IPS-18a (cell line): ENCODE measurements around the gene GSN.

Experiments
- H3K27ac ChIP-seq: one replicate; pipeline ENCODE4 v1.5.1; 2013; ENCODE audit warnings: low read length
- H3K27me3 ChIP-seq: one replicate; pipeline ENCODE4 v1.6.1; 2013; ENCODE audit warnings: mild to moderate bottlenecking, low read length; ENCODE audit not compliant: control insufficient read depth, insufficient read depth
- H3K36me3 ChIP-seq: one replicate; pipeline ENCODE4 v1.6.1; 2013; ENCODE audit warnings: low read depth, low read length; ENCODE audit not compliant: control insufficient read depth
- H3K4me1 ChIP-seq: one replicate; pipeline ENCODE4 v1.6.1; 2013; ENCODE audit warnings: low read depth, low read length; ENCODE audit not compliant: control insufficient read depth
- H3K4me3 ChIP-seq: one replicate; pipeline ENCODE4 v1.5.1; 2013; ENCODE audit warnings: low read length
- H3K9ac ChIP-seq: one replicate; pipeline ENCODE4 v1.6.1; 2013; ENCODE audit warnings: mild to moderate bottlenecking, low read length, moderate library complexity
- H3K9me3 ChIP-seq: one replicate; pipeline ENCODE4 v1.6.1; 2013; ENCODE audit warnings: low read depth, low read length; ENCODE audit not compliant: control insufficient read depth

GSN gene

GRCh38 chr9:121324755-121325154 is 56.8 kb downstream of the GSN start:
- H3K4me1 ChIP-seq = no peaks in the 10 kb centered on the region
- no peaks in the 10 kb centered on the region for H3K9me3 ChIP-seq
- H3K27me3 ChIP-seq = no peaks in the 10 kb centered on the region
- H3K36me3 ChIP-seq = peaks cover 27% of the 10 kb centered on the region
- H3K9ac ChIP-seq = no peak overlapping the region
- H3K4me3 ChIP-seq = no peak overlapping the region
- no peak overlapping the region for H3K27ac ChIP-seq

- peaks cover 32% of the 10 kb centered on the region for H3K36me3 ChIP-seq
- no peaks in the 10 kb centered on the region for H3K9me3 ChIP-seq
- H3K4me1 ChIP-seq = no peaks in the 10 kb centered on the region
- no peak overlapping the region for H3K9ac ChIP-seq
- H3K4me3 ChIP-seq = no peak overlapping the region
- H3K27me3 ChIP-seq = no peaks in the 10 kb centered on the region
- H3K27ac ChIP-seq = no peak overlapping the region
Measured at GRCh38 chr9:121325387-121325786, 57.4 kb downstream of the GSN start.

DNA sequence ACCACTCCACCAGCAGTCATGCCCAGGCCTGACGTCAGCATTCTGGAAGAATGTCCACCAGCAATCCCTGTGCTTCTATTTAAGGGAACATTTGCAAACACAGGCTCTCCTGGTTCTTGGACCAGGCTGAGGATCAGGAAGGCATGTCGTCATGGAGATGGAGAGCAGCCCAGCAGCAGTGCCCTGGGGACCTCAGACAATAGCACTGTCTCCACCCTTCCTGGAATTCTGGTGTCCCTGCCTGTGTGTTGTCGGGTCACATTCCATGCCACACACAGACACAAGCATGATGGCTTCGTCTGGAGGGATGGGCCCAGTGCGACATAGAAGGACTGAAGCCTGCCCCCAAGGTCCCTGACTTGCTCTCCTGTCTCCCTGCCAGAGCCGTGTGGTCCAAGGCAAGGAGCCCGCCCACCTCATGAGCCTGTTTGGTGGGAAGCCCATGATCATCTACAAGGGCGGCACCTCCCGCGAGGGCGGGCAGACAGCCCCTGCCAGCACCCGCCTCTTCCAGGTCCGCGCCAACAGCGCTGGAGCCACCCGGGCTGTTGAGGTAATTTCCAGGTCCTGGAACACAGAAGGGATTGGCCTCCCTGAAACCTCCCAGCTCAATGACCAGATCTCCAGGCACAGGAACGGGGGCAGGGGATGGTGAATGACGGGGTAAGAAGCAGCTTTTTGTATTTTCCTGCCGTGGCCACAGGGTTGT is 58.3 kb downstream of the GSN start:
- H3K4me3 ChIP-seq = no peak overlapping the region
- H3K4me1 ChIP-seq = no peaks in the 10 kb centered on the region
- no peak overlapping the region for H3K27ac ChIP-seq

DNA sequence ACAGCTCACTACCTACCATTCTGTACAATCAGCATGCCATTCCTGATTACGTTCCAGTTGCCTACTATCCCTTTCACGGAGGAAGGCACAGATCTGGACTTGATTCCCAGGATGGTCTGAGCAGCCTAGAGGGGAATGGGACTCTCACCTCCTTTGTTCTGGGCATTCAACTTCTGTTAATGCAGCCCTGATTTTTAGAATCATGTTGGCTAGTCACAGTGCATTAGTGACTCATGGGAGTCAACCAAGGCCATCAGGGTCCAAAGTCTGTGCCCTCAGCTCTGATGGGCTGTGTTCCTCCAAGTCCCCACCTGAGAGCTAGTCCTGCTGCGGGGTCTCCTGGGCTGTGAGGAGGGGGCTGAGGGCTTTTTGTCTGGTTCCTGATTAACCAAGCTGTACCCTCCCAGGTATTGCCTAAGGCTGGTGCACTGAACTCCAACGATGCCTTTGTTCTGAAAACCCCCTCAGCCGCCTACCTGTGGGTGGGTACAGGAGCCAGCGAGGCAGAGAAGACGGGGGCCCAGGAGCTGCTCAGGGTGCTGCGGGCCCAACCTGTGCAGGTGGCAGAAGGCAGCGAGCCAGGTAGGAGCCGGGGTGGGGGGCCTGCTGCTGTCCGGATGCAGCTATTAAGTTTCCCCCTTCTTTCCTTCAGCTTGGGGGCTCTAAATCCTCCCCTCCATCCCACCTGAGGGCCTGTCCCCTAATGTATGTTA is 59.1 kb downstream of the GSN start:
- Histone ChIP-seq H3K27me3 (no peaks in the 10 kb centered on the region), H3K36me3 (peaks cover 29% of the 10 kb centered on the region), H3K9me3 (no peaks in the 10 kb centered on the region), H3K9ac (no peak overlapping the region), H3K4me3 (no peak overlapping the region), H3K4me1 (no peaks in the 10 kb centered on the region), H3K27ac (no peak overlapping the region)

More for the DNA sequence above, 58.3 kb downstream of the GSN start:
- H3K9ac ChIP-seq = no peak overlapping the region
- peaks cover 30% of the 10 kb centered on the region for H3K36me3 ChIP-seq
- no peaks in the 10 kb centered on the region for H3K9me3 ChIP-seq
- H3K27me3 ChIP-seq = no peaks in the 10 kb centered on the region

DNA sequence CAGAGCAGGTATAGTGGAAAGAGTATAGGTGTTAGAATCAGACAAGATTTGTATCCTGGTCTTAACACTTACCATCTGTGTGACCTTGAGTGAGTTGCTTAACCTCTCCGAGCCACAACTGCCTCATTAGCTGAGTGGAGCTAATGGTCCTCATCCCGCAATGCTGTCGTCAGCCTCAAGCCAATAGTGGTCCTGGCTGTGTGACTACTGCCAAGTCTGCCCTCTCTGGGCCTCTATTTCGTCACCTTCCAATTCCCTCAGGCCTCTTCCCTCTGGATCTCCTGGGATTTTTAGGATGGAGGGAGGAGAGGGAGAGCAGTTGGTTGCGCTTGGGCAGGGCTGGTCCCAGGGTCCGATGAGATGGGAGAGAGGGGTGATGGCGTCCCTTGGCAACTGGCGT is 60.5 kb downstream of the GSN start:
- Histone ChIP-seq H3K27me3 (no peaks in the 10 kb centered on the region), H3K4me1 (no peaks in the 10 kb centered on the region), H3K4me3 (no peak overlapping the region), H3K27ac (no peak overlapping the region), H3K9me3 (no peaks in the 10 kb centered on the region), H3K9ac (no peak overlapping the region), H3K36me3 (peaks cover 29% of the 10 kb centered on the region)

DNA sequence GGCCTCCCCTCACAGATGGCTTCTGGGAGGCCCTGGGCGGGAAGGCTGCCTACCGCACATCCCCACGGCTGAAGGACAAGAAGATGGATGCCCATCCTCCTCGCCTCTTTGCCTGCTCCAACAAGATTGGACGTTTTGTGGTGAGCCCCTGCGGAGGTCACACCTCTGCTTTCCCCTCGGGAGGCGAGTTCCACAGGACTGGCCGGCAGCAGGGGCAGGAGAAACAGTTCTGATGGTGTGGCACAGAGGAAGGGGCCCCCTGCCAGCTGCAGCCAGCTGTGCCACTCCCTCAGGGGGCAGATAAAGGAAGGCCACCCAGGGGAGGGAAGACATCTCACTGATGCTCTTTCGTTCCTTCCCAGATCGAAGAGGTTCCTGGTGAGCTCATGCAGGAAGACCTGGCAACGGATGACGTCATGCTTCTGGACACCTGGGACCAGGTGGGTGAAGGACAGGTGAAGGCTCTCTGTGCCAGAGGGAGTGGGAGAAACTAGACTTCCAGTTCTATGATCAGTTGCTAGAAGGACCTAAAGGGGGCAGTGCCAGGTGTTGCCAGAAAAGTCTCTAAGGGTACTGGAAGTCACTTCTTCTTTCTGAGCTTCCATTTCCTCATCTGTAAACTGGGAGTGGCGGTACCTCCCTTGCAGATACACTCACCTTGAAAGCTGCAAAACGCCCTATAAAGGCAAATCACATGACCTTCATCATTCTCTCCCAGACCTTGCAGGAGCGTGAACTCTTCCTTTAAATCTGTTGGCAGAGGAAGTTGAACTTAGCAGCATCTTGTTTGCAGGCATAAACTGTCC is 61.1 kb downstream of the GSN start:
- H3K4me3 ChIP-seq = no peak overlapping the region
- no peaks in the 10 kb centered on the region for H3K4me1 ChIP-seq
- peaks cover 27% of the 10 kb centered on the region for H3K36me3 ChIP-seq
- no peaks in the 10 kb centered on the region for H3K27me3 ChIP-seq
- no peak overlapping the region for H3K9ac ChIP-seq
- no peaks in the 10 kb centered on the region for H3K9me3 ChIP-seq
- no peak overlapping the region for H3K27ac ChIP-seq

- Histone ChIP-seq H3K36me3 (peaks cover 17% of the 10 kb centered on the region), H3K9ac (no peak overlapping the region), H3K4me1 (no peaks in the 10 kb centered on the region), H3K4me3 (no peak overlapping the region), H3K9me3 (no peaks in the 10 kb centered on the region), H3K27me3 (no peaks in the 10 kb centered on the region), H3K27ac (no peak overlapping the region)
Measured at GRCh38 chr9:121331549-121331948, 63.6 kb downstream of the GSN start.

- Histone ChIP-seq H3K9ac (no peak overlapping the region), H3K4me1 (no peaks in the 10 kb centered on the region), H3K4me3 (no peak overlapping the region), H3K27me3 (no peaks in the 10 kb centered on the region), H3K27ac (no peak overlapping the region), H3K9me3 (no peaks in the 10 kb centered on the region), H3K36me3 (peaks cover 13% of the 10 kb centered on the region)
Measured at GRCh38 chr9:121331992-121332685, 64.2 kb downstream of the GSN start.

- Histone ChIP-seq H3K27ac (no peak overlapping the region), H3K4me3 (no peak overlapping the region), H3K9ac (no peak overlapping the region), H3K4me1 (no peaks in the 10 kb centered on the region), H3K9me3 (no peaks in the 10 kb centered on the region), H3K36me3 (peaks cover 10% of the 10 kb centered on the region), H3K27me3 (no peaks in the 10 kb centered on the region)
Measured at GRCh38 chr9:121333950-121334773, 66.2 kb downstream of the GSN start.

DNA sequence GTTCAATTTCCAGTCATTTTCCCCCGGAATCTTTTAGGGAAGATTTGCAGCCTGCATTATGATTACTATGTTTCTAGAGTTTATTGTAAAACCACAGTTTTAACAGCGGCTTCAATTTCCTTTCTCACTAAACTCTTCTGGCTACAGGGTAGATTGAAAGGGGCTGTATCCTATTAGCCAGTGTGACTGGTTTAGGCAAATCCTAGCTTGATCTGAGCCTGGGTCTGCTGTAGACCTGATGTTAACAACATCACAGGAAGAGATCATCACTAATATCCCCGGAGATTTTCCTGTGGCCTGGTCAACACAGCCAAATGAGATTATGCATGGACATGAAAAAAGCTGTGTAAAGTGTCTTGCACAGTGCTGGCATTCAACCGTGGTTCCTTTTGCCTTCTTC is 68.7 kb downstream of the GSN start:
- H3K4me3 ChIP-seq = no peak overlapping the region
- no peak overlapping the region for H3K9ac ChIP-seq
- H3K9me3 ChIP-seq = no peaks in the 10 kb centered on the region
- H3K27ac ChIP-seq = no peak overlapping the region
- no peaks in the 10 kb centered on the region for H3K27me3 ChIP-seq
- H3K36me3 ChIP-seq = no peaks in the 10 kb centered on the region
- H3K4me1 ChIP-seq = no peaks in the 10 kb centered on the region
